ENCODE results near the gene ZNF121.
"Not testable (repeated sequence)": the region's sequence is repeated elsewhere in the genome, so short reads cannot be mapped to it uniquely, and the experiment has no call there.

Gene ZNF121

DNA sequence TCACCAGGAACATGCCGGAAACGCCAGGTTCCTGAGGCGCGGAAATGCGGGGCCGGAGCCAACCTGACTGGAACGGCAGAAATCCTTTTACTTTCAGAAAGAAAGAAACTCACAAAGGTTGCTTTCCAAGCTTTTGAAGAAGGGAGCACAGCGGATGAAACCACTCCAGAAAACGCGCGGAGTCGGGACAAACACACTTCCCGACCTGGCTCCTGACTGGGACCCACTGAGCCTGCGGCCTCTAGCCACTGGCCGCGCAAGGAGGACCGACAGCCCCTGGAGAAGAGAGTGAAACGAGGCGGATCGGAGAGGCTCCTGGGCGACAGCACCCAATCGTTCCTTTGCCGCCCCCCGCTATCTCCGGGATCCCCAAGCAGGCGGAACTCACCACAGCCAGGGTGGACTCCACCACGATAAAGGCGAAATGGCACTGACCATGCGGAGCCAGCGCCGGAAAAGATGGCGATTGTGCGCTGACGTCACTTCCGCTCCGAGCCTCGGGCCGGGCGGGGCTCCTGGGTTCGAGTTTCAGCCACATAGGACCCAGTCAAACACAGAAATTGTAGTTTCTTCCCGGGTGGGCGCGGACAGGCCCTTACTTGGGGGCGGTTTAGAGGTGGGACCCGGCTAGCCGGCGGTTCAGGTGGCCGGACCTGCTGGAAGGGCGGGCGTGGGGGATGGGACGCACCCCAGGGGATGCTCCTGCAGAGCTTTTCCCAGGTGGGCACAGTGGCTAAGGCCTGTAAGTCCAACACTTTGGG, at the start of gene ZNF121:
ZNF121 (minus strand) TSS at position 432 of the 761 bp plus-strand sequence. CDS start 16,407 bp downstream, outside the sequence.
- DNase-seq, result peak; percentile 83

DNA sequence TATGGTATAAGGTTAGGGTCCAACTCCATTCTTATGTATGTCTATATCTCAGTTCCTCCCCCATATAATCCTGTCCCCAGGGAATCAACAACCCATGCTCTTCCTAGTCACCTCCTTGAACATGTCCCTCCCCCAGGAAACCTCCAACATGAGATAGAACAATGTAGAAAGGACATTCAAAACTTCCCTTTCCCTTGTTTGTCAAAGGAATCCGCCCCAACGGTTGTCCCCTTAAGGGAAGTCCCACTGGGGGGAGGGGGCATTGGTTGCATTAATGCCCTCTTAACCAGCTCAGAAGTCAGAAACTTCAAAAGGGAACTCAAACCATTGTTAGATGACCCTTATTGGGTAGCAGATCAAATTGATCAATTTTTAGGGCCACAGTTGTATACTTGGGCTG, 43.6 kb upstream of the ZNF121 start:
- no peak for DNase-seq

DNA sequence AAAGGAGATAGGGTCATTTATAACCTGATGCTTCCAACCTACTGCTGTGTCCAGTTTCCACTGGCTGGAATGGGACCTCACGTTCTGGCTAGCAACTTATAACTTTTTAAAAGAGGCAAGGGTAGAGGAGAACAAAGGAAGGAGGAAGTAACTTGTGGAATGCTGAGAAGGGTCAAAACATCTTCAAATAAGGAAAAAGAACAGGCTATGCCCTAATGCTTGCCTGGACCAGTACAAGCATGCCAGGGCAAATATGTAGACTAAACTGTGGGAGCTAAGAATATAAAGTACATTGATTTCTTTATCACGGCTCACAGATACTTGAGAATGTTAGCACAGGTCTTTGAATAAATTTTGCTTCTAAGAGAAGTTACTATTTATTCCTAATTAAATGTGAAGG, 38.2 kb upstream of the ZNF121 start:
- no peak for DNase-seq

DNA sequence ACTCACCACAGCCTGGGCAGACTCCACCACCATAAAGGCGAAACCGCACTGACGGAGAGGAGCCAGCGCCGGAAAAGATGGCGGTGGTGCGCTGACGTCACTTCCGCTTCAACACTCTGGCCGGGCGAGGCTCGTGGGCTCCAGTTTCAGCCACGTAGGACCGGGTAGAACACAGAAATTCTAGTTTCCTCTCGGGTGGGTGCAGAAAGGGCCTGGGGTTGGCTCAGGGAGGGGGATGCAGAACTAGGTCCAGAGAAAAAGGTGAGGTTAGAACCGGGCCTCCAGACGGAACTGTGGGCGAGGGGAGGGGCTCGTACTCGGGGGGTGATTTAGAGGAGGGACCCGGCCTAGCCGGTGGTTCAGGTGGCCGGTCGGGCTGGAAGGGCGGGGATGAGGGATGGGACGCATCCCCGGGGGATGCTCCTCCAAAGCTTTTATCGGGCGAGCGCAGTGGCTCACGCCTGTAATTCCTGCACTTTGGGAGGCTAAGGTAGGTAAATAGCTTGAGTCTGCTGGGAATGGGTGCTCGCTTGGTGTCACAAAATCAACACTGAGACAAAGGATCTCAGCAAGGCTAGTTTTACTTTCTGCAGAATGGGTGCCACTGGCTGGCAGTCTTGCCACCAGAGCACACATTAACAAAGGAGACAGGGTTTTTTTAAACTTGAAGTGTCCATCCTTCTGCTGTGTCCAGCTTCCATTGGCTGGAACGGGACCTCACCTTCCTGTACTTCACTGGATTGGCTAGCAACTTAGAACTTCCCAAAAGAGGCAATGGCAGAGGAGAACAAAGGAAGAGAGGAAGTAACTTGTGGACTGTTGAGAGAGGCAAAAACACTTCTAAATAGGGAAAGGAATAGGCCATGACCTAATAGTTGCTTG, 37.1 kb upstream of the ZNF121 start, which contains the start of gene ZNF561:
ZNF561 (minus strand) TSS at position 77 of the 882 bp plus-strand sequence. CDS start 1,776 bp downstream, outside the sequence.
- DNase-seq, result peak; percentile 86

DNA sequence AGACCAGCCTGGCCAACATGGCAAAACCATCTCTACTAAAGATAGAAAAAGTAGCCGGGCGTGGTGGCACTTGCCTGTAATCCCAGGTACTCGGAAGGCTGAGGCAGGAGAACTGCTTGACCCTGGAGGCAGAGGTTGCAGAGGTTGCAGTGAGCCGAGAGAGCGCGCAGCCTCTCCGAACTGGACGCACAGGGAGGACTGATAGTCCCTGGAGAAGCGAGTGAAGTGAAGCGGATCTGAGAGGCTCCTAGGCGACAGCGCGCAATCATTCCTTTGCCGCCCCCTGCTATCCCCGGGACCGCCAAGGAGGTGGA, 36.5 kb upstream of the ZNF121 start:
- no peak for DNase-seq

DNA sequence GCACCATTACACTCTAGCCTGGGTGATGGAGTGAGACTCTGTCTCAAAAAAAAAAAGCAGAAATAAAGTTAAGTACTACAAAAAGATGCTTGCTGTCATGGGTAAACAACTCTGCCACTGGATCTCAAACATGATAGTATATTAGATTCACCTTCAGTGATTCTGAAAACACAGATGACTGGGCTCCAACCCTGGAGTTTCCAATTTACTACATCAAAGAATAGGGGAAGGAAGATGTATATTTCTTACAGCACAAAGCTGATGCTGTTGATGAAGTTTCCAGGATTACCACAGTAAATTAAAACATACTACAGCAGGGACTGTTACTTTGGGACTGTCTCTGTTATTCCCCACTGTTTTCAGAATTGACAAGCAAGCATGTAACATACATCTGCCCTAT, 31.5 kb upstream of the ZNF121 start:
- no peak for DNase-seq

DNA sequence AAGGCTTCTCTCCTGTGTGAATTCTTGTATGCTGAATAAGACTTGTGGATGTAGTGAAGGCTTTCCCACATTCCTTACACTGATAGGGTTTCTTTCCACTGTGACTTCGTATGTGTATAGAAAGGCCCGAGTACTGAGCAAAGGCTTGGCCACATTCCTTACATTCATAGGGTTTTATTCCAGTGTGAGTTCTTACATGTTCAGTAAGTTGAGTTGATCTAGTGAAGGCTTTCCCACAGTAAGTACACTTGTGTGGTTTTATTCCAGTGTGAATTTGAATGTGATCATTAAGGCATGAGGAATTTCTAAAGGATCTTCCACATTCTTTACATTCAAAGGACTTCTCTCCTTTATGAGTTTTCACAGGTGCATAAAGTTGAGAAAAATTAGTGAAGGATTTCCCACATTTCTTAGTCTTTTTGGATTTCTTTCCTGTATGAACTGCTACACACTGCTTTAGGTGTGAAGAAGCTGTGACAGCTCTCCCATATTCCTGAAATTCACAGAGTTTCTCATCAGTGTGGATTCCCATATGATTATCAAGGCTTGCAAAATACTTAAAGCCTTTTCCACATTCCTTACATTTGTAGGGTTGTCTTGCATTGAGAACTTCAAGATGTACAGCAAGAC, 26.3 kb upstream of the ZNF121 start:
- DNase-seq, result no peak

DNA sequence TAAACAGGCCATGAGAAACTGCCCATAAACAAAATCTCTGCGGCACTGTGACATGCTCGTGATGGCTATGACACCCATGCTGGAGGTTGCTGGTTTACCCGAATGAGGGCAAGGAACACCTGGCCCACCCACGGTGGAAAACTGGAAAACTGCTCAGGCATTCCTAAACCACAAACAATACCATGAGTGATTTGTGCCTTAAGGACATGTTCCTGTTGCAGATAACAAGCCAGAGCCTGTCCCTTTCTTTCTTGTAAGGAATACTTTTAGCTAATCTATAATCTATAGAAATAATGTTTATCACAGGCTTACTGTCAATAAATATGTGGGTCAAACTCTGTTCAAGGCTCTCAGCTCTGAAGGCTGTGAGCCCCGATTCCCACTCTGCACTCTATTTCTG, 24.6 kb upstream of the ZNF121 start:
- no peak for DNase-seq

GRCh38 chr19:9597027-9597426, 12.7 kb upstream of the ZNF121 start:
- DNase-seq, result no peak

DNA sequence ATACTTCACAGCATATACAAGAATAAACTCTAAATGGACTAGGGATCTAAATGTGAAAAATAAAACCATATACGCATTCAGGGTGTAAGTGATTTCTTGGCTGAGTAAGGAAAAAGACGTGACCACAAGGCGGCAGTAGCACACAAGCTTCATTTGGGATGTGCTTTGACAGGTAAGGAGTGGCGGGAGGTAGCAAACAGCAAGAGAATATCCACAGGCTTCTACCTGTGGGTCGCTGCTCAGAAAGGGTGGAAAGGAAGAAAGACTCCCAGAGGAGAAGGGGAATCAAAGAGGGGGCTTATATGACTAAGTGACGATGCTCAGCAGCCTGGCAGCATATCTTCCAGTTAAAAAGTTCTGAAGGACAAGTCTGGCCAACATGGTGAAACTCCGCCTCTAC, 2.5 kb upstream of the ZNF121 start:
- peak; percentile 77 for DNase-seq

GRCh38 chr19:9582081-9582725, 2.1 kb downstream of the ZNF121 start:
- DNase-seq, result not testable (repeated sequence)

GRCh38 chr19:9580728-9581127, 3.6 kb downstream of the ZNF121 start:
- DNase-seq, result no peak

- DNase-seq, result no peak
Observed at GRCh38 chr19:9570255-9570654, 14.0 kb downstream of the ZNF121 start.

DNA sequence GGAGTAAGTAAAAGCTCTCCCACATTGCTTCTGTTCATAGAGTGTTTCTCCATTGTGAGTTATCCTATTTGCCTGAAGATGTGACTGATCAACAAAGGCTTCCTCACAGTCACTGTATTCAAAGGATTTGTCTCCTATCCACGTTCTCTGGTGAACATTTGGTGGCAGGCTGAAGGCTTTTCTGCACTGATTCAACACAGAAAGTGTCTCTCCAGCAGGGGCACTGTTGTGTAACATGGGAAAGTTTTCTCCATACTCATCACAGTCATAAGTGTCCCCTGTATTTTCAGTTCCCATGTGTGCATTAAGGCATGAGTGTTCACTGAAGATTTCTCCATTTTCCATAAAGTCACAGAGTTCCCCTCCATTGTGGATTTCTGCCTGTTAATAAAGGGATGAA, 17.6 kb downstream of the ZNF121 start:
- DNase-seq, result no peak

- no peak for DNase-seq
Observed at GRCh38 chr19:9565900-9566705, 18.2 kb downstream of the ZNF121 start.

- DNase-seq, result no peak
Observed at GRCh38 chr19:9552536-9553274, 31.6 kb downstream of the ZNF121 start.

- no peak for DNase-seq
Observed at GRCh38 chr19:9547870-9548269, 36.4 kb downstream of the ZNF121 start.

DNA sequence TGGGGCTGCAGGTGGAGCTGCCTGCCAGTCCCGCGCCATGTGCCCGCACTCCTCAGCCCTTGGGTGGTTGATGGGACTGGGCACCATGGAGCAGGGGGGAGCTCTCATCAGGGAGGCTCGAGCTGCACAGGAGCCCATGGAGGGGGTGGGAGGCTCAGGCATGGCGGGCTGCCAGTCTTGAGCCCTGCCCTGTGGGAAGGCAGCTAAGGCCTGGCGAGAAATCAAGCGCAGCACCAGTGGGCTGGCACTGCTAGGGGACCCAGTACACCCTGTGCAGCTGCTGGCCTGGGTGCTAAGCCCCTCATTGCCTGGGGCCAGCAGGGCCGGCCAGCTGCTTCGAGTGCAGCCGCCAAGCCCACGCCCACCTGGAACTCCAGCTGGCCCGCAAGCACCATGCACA, 43.0 kb downstream of the ZNF121 start:
- DNase-seq, result not testable (repeated sequence)

DNA sequence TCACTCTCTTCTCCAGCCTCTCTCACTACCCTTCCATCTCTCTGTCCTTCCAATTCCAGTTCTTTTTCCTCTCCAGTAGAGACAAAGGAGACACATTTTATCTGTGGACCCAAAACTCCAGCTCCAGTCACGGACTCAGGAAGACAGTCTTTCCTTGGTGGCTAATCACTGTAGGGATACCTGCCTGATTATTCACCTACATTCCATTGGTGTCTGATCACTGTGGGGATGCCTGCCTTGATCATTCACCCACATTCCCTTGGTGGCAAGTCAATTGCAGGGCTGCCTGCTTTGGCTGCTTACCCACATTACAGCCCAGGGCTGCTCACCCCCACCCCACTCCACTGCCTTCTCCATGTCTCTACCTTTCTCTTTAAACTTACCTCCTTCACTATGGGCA, 44.4 kb downstream of the ZNF121 start:
- DNase-seq, result not testable (repeated sequence)

GRCh38 chr19:9539201-9539600, 45.1 kb downstream of the ZNF121 start:
- not testable (repeated sequence) for DNase-seq
